NCI-H2196 (cell line): ENCODE measurements around the gene ACOD1.
"Not testable (repeated sequence)": the region's sequence is repeated elsewhere in the genome, so short reads cannot be mapped to it uniquely, and the experiment has no call there.

ENCODE experiments used
- DNase-seq: peaks from one replicate; lab custom pipeline; 2025; ENCODE audit not compliant: unreplicated experiment; lab: John Stamatoyannopoulos, UW

The ACOD1 gene

GRCh38 chr13:76948149-76948548 is at the start of gene ACOD1:
Gene ACOD1 (plus strand): TSS chr13:76948511. CDS start chr13:76948559, 48 bp downstream.
- no peak for DNase-seq

- DNase-seq: not testable (repeated sequence)
Measured at GRCh38 chr13:76899066-76899465, 49.2 kb upstream of the ACOD1 start.

GRCh38 chr13:76903544-76904162 is 44.7 kb upstream of the ACOD1 start:
- peak; percentile 28 for DNase-seq

GRCh38 chr13:76904507-76904906 is 43.8 kb upstream of the ACOD1 start:
- DNase-seq: no peak

GRCh38 chr13:76912476-76912875 is 35.8 kb upstream of the ACOD1 start:
- no peak for DNase-seq

GRCh38 chr13:76913898-76914297 is 34.4 kb upstream of the ACOD1 start:
- no peak for DNase-seq

GRCh38 chr13:76917095-76917494 is 31.2 kb upstream of the ACOD1 start:
- DNase-seq: no peak

GRCh38 chr13:76917755-76918481 is 30.4 kb upstream of the ACOD1 start:
- DNase-seq: not testable (repeated sequence)

GRCh38 chr13:76921516-76921915 is 26.8 kb upstream of the ACOD1 start:
- DNase-seq: no peak

GRCh38 chr13:76925115-76925514 is 23.2 kb upstream of the ACOD1 start:
- DNase-seq: no peak

- no peak for DNase-seq
Measured at GRCh38 chr13:76927955-76928354, 20.4 kb upstream of the ACOD1 start.

- DNase-seq: no peak
Measured at GRCh38 chr13:76928456-76928855, 19.9 kb upstream of the ACOD1 start.

- no peak for DNase-seq
Measured at GRCh38 chr13:76929320-76929719, 19.0 kb upstream of the ACOD1 start.

GRCh38 chr13:76929851-76930374 is 18.4 kb upstream of the ACOD1 start:
- DNase-seq: no peak

GRCh38 chr13:76932076-76932475 is 16.2 kb upstream of the ACOD1 start:
- no peak for DNase-seq

- no peak for DNase-seq
Measured at GRCh38 chr13:76934671-76935070, 13.6 kb upstream of the ACOD1 start.

GRCh38 chr13:76936763-76937162 is 11.5 kb upstream of the ACOD1 start:
- no peak for DNase-seq

- no peak for DNase-seq
Measured at GRCh38 chr13:76937281-76937820, 11.0 kb upstream of the ACOD1 start.

- DNase-seq: no peak
Measured at GRCh38 chr13:76939215-76939614, 9.1 kb upstream of the ACOD1 start.

GRCh38 chr13:76942363-76942762 is 5.9 kb upstream of the ACOD1 start:
- DNase-seq: no peak

GRCh38 chr13:76943646-76944045 is 4.7 kb upstream of the ACOD1 start:
- no peak for DNase-seq

GRCh38 chr13:76944456-76944855 is 3.9 kb upstream of the ACOD1 start:
- DNase-seq: no peak
